Measurements from ENCODE around the gene XPC. TPM values are rescaled to one million over a fixed set of nuclear protein-coding genes. Genes with fewer than 3 reads are reported as not detected.

Gene XPC
- total and polyA plus RNA-seq, 2 of the 8 experiments (the other 6 are each of a cell fraction or from before 2014, with no cell fraction given): 8.8 to 27.3 TPM

DNA sequence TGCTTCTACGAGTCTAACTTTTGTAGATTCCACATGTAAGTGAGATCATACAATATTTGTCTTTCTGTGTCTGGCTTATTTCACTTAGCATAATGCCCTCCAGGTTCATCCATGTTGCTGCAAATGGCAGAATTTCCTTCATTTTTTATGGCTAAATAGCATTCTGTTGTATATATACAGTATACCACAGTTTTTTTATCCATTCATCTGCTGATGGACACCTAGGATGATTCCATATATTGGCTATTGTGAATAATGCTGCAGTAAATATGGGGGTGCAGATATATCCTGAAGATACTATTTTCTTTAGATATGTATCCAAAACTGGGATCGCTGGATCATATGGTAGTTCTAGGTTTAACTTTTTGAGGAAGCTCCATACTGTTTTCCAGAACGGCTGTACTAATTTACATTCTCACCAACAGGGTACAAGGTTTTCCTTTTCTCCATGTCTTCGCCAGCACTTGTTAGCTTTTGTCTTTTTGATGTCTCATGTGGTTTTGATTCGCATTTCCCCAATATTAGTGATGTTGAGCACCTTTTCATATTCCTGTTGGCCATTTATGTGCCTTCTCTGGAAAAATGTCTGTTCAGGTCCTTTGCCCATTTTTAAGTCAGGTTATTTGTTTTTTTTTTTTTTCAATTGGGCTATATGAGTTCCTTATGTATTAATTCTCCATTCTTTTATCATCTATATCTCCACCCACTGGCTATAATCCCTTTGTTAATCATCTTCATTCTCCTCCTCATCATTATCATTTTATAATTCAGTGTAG lies 80.6 kb downstream of the XPC start:
- WGBS, 2 experiments (ENCODE audit: extremely low coverage in 1 of 2, insufficient coverage in 1 of 2, insufficient read length in 1 of 2, insufficient replicate concordance in 2 of 2, low coverage in 1 of 2, low lambda C conversion rate in 2 of 2, missing lambda C conversion rate in 1 of 2): 93% methylated on average over 5 of the region's 5 CpGs; no CpG with 5 or more reads in 1 of the 2 experiments
- no peak overlapping the region for H3K27ac ChIP-seq (ENCODE audit: low read depth, low read length)
- H3K36me3 ChIP-seq (ENCODE audit: control insufficient read depth in 2 of 4, insufficient read depth in 4 of 4, low read length in 3 of 4): no peaks in the 10 kb centered on the region
- TF ChIP-seq BACH1 (IDR thresholded peaks at IDR 0.05; ENCODE audit: low read length) (no peak), SP2 (IDR thresholded peaks at IDR 0.05; ENCODE audit: low read length) (no peak), GABPA (IDR thresholded peaks at IDR 0.05; ENCODE audit: borderline replicate concordance, insufficient read depth, low read length) (no peak), KDM4A (IDR thresholded peaks at IDR 0.05; ENCODE audit: low read depth, low read length, severe bottlenecking) (no peak), RBBP5 (IDR thresholded peaks at IDR 0.05; ENCODE audit: borderline replicate concordance, low read depth, low read length) (no peak), SP1 (IDR thresholded peaks at IDR 0.05; ENCODE audit: low read depth, low read length) (no peak), E2F6 (IDR thresholded peaks at IDR 0.05) (no peak), MAFK (IDR thresholded peaks at IDR 0.05; ENCODE audit: low read depth, low read length) (no peak)
- no peak overlapping the region for H2BK12ac ChIP-seq (ENCODE audit: low read depth, low read length)
- no peaks in the 10 kb centered on the region for H3K79me2 ChIP-seq (ENCODE audit: control insufficient read depth in 1 of 2, insufficient read depth in 2 of 2, low read length in 2 of 2)
- no peak overlapping the region for H3K9ac ChIP-seq (replicated peaks in 1 of 4; ENCODE audit: extremely low read depth in 1 of 4, low read depth in 3 of 4, low read length in 3 of 4)
- no peak overlapping the region for H3K18ac ChIP-seq (ENCODE audit: extremely low read depth, low read length)
- no peak overlapping the region for H2AFZ ChIP-seq (ENCODE audit: low read length)
- CTCF ChIA-PET (ENCODE audit: partially characterized antibody): no interaction called here
- no peak overlapping the region for H2BK20ac ChIP-seq (ENCODE audit: low read length)
- no peak overlapping the region for H2BK15ac ChIP-seq (ENCODE audit: low read length)
- H3K9me3 ChIP-seq (ENCODE audit: insufficient read depth in 2 of 2, low read depth in 1 of 2, low read length in 1 of 2): no peaks in the 10 kb centered on the region
- H4K91ac ChIP-seq (replicated peaks; ENCODE audit: insufficient read length, low read length): no peak overlapping the region
- H3K4me2 ChIP-seq (ENCODE audit: insufficient read depth in 1 of 2, low read depth in 2 of 2, low read length in 2 of 2): no peak overlapping the region
- no peak overlapping the region for H3K14ac ChIP-seq (ENCODE audit: insufficient read length)
- no peak overlapping the region for H3K56ac ChIP-seq (replicated peaks; ENCODE audit: insufficient read length, low read depth, low read length)
- DNase-seq (ENCODE audit: low read depth in 1 of 2, low spot score in 2 of 2) (no peak), FAIRE-seq (no peak)
- no peaks in the 10 kb centered on the region for H4K20me1 ChIP-seq (replicated peaks in 1 of 2; ENCODE audit: control insufficient read depth in 1 of 2, insufficient read depth in 2 of 2, low read length in 2 of 2)
- H3K23ac ChIP-seq (ENCODE audit: insufficient read length): no peak overlapping the region
- H2BK120ac ChIP-seq (replicated peaks; ENCODE audit: low read depth, low read length): no peak overlapping the region
- no peaks in the 10 kb centered on the region for H3K23me2 ChIP-seq (ENCODE audit: low read depth, low read length)
- H2AK5ac ChIP-seq (ENCODE audit: low read depth, low read length): no peak overlapping the region
- no peaks in the 10 kb centered on the region for H3K79me1 ChIP-seq (ENCODE audit: low read depth, low read length)
- no peak overlapping the region for H4K5ac ChIP-seq (ENCODE audit: insufficient read length, low read depth, low read length)
- POLR2A ChIA-PET (ENCODE audit: partially characterized antibody): no interaction called here
- H3K4me3 ChIP-seq (ENCODE audit: extremely low read depth in 1 of 4, insufficient read depth in 2 of 4, low read depth in 3 of 4, low read length in 4 of 4): no peak overlapping the region
- no peak overlapping the region for H4K8ac ChIP-seq (ENCODE audit: extremely low read depth, insufficient read depth, low read length)
- no peaks in the 10 kb centered on the region for H3K4me1 ChIP-seq (replicated peaks in 1 of 4; ENCODE audit: control insufficient read depth in 3 of 4, insufficient read depth in 4 of 4, low read length in 3 of 4)
- H3K4ac ChIP-seq (replicated peaks; ENCODE audit: insufficient read length, low read depth, low read length): no peak overlapping the region
- no peak overlapping the region for H2BK5ac ChIP-seq (ENCODE audit: low read depth, low read length)
- H3K27me3 ChIP-seq (replicated peaks in 1 of 4; ENCODE audit: control insufficient read depth in 3 of 4, extremely low read depth in 1 of 4, insufficient read depth in 3 of 4, low read length in 3 of 4): no peaks in the 10 kb centered on the region

All from H1 (cell line).